Adipose tissue (tissue), 3 donors: ENCODE measurements around the gene ARSG. TPM values are rescaled to one million over a fixed set of nuclear protein-coding genes. Genes with fewer than 3 reads are reported as not detected.
"Not testable (repeated sequence)": the region's sequence is repeated elsewhere in the genome, so short reads cannot be mapped to it uniquely, and the experiment has no call there.

Source experiments
- H3K27ac ChIP-seq: one replicate; pipeline ENCODE4 v1.5.1; 2013; ENCODE audit warnings: low read depth, low read length
- WGBS, 3 donors: extraction: QIAGEN DNeasy Blood & Tissue Kit; methylation state at CpG; one replicate each; pipeline ENCODE4 v1.1.7; 2013; 5-methylcytosine and 5-hydroxymethylcytosine counted together
- polyA plus RNA-seq, 3 donors: library from polyadenylated mRNA; stranded (reverse); fragments of 200-250 nt; gene quantifications; one replicate each; pipeline ENCODE4 v1.2.3, GENCODE V29; 2013
- donor health status: healthy with polysubstance abuse.
- donor health status: Bipolar disorder and iron deficiency.
- donor health status: healthy.

Gene ARSG
- polyA plus RNA-seq, 3 donors: 1.0 to 2.3 (median 1.3) TPM

- WGBS, 3 donors: 99 to 100% (median 99%) methylated on average over 3 of the region's 3 CpGs
- no peak overlapping the region for H3K27ac ChIP-seq
Observed at GRCh38 chr17:68299817-68300216, 8.5 kb downstream of the ARSG start.

GRCh38 chr17:68301438-68301959 is 10.2 kb downstream of the ARSG start:
- WGBS, 3 donors: 65 to 72% (median 69%) methylated on average over 9 of the region's 9 CpGs
- H3K27ac ChIP-seq: no peak overlapping the region

- 71 to 76% (median 74%) methylated on average over 10 of the region's 10 CpGs for WGBS, 3 donors
- no peak overlapping the region for H3K27ac ChIP-seq
Observed at GRCh38 chr17:68302066-68302564, 10.8 kb downstream of the ARSG start.

GRCh38 chr17:68302666-68303065 is 11.4 kb downstream of the ARSG start:
- no peak overlapping the region for H3K27ac ChIP-seq
- WGBS, 3 donors: 57 to 78% (median 69%) methylated on average over 4 of the region's 4 CpGs

GRCh38 chr17:68304706-68305105 is 13.4 kb downstream of the ARSG start:
- no peak overlapping the region for H3K27ac ChIP-seq
- WGBS, 3 donors: 94 to 96% (median 94%) methylated on average over 6 of the region's 6 CpGs

GRCh38 chr17:68305142-68305541 is 13.8 kb downstream of the ARSG start:
- 62 to 76% (median 67%) methylated on average over 4 of the region's 4 CpGs for WGBS, 3 donors
- no peak overlapping the region for H3K27ac ChIP-seq

- no peak overlapping the region for H3K27ac ChIP-seq
- 68 to 82% (median 77%) methylated on average over 6 of the region's 6 CpGs for WGBS, 3 donors
Observed at GRCh38 chr17:68306819-68307218, 15.5 kb downstream of the ARSG start.

GRCh38 chr17:68307443-68307842 is 16.1 kb downstream of the ARSG start:
- no peak overlapping the region for H3K27ac ChIP-seq
- 83 to 91% (median 86%) methylated on average over 8 of the region's 8 CpGs for WGBS, 3 donors

- 85 to 96% (median 87%) methylated on average over 7 of the region's 7 CpGs for WGBS, 3 donors
- H3K27ac ChIP-seq: not testable (repeated sequence)
Observed at GRCh38 chr17:68308486-68308885, 17.2 kb downstream of the ARSG start.

- H3K27ac ChIP-seq: not testable (repeated sequence)
- WGBS, 3 donors: 92 to 98% (median 93%) methylated on average over 25 to 28 of the region's 28 CpGs
Observed at GRCh38 chr17:68309066-68309670, 17.9 kb downstream of the ARSG start.

GRCh38 chr17:68310152-68310551 is 18.9 kb downstream of the ARSG start:
- WGBS, 3 donors: 90 to 97% (median 90%) methylated on average over 8 of the region's 8 CpGs

GRCh38 chr17:68314916-68315535 is 23.7 kb downstream of the ARSG start:
- no peak overlapping the region for H3K27ac ChIP-seq
- WGBS, 3 donors: 74 to 89% (median 77%) methylated on average over 8 of the region's 8 CpGs

More at GRCh38 chr17:68310152-68310551, 18.9 kb downstream of the ARSG start:
- H3K27ac ChIP-seq: no peak overlapping the region

GRCh38 chr17:68315930-68316329 is 24.6 kb downstream of the ARSG start:
- 91 to 99% (median 98%) methylated on average over 4 of the region's 4 CpGs for WGBS, 3 donors
- H3K27ac ChIP-seq: no peak overlapping the region

GRCh38 chr17:68317458-68317857 is 26.2 kb downstream of the ARSG start:
- H3K27ac ChIP-seq: no peak overlapping the region
- 79 to 92% (median 91%) methylated on average over 6 of the region's 6 CpGs for WGBS, 3 donors

GRCh38 chr17:68318103-68318991 is 27.1 kb downstream of the ARSG start:
- WGBS, 3 donors: 36 to 78% (median 72%) methylated on average over 8 of the region's 8 CpGs
- no peak overlapping the region for H3K27ac ChIP-seq

- WGBS, 3 donors: 88 to 93% (median 90%) methylated on average over 12 of the region's 12 CpGs
- no peak overlapping the region for H3K27ac ChIP-seq
Observed at GRCh38 chr17:68319410-68320162, 28.3 kb downstream of the ARSG start.

- 69 to 79% (median 70%) methylated on average over 5 of the region's 5 CpGs for WGBS, 3 donors
- no peak overlapping the region for H3K27ac ChIP-seq
Observed at GRCh38 chr17:68320311-68320865, 29.1 kb downstream of the ARSG start.
